ENCODE measurements around the gene WNT6. TPM values are rescaled to one million over a fixed set of nuclear protein-coding genes. Genes with fewer than 3 reads are reported as not detected.

Gene WNT6
- total and polyA plus RNA-seq, 10 of the 15 experiments (the other 5 are each of a cell fraction or from before 2014, with no cell fraction given), result 0.11 to 0.44 (median 0.22) TPM; not detected in 5

- ChIA-PET RAD21 (ENCODE audit: unreplicated experiment) (interaction anchor here (1.5 to 16.0 kb wide), 4 partner anchors 7 to 23 kb away, joined by 5 to 871 read pairs (median 26); no protein-coding TSS in a partner anchor), CTCF (interaction anchor here (0.9 to 21.9 kb wide), 5 partner anchors 9 to 595 kb away, joined by 3 to 1364 read pairs (median 22); no protein-coding TSS in a partner anchor), POLR2A (interaction anchor here (1.2 to 4.6 kb wide), 5 partner anchors 9 to 489 kb away, joined by 3 to 154 read pairs (median 7); partner anchors contain the start of genes GLB1L, STK16 and TUBA4A), SMC1A (ENCODE audit: uncharacterized antibody, unreplicated experiment) (interaction anchor here (0.9 to 15.8 kb wide), 5 partner anchors 9 to 316 kb away, joined by 3 to 780 read pairs (median 3); no protein-coding TSS in a partner anchor)
- FAIRE-seq (peak; percentile 83), ATAC-seq (peak; percentile 69), DNase-seq (ENCODE audit: low read depth, low spot score) (peak; percentile 98)
- H3K4me3 ChIP-seq, result peak overlapping the region; percentile 55; the same call in 1 of the 2 replicates
- H4K20me1 ChIP-seq (ENCODE audit: control insufficient read depth, insufficient read depth), result no peaks in the 10 kb centered on the region
- peaks cover 0 to 17% of the 10 kb centered on the region in 2 experiments; a peak in 3 of 4 replicates for H3K36me3 ChIP-seq (ENCODE audit: control insufficient read depth in 2 of 2, insufficient read depth in 2 of 2, low read length in 1 of 2)
- peak overlapping the region; percentile 56 for H3K9ac ChIP-seq (ENCODE audit: control insufficient read depth, insufficient read depth, low read length)
- H3K27me3 ChIP-seq (replicated peaks in 1 of 2; ENCODE audit: control insufficient read depth in 2 of 2, insufficient read depth in 2 of 2, low read length in 1 of 2), result no peaks in the 10 kb centered on the region
- no peaks in the 10 kb centered on the region for H3K9me3 ChIP-seq (replicated peaks; ENCODE audit: control insufficient read depth, insufficient read depth, low read length)
- 0 out of 2 replicates have a peak overlapping the region, but pooled peaks have one; percentile 13 for H2AFZ ChIP-seq (ENCODE audit: control insufficient read depth, low read depth, low read length)
- H3K4me1 ChIP-seq (ENCODE audit: control insufficient read depth, insufficient read depth, low read length), result peaks cover 50% of the 10 kb centered on the region
- 15% methylated on average over 7 of the region's 12 CpGs for WGBS (ENCODE audit: insufficient coverage, insufficient replicate concordance, low lambda C conversion rate, missing lambda C conversion rate)
- H3K4me2 ChIP-seq (ENCODE audit: control insufficient read depth, insufficient read depth), result peak overlapping the region; percentile 32
- in situ Hi-C loops (cut with MboI) (no loop called here), intact Hi-C loops (cut with micrococcal nuclease; ENCODE audit: unreplicated experiment) (no loop called here)
- peak overlapping the region; percentile 86 for H3K27ac ChIP-seq (ENCODE audit: control insufficient read depth, insufficient read depth)
- peaks cover 53% of the 10 kb centered on the region for H3K79me2 ChIP-seq (ENCODE audit: control insufficient read depth, insufficient read depth, low read length)
- BruUV-seq (replicated peaks), result no TSS peak
- TF ChIP-seq ZNF217 (IDR thresholded peaks at IDR 0.05) (peak; percentile 44), TBL1XR1 (IDR thresholded peaks at IDR 0.05; ENCODE audit: low read depth, low read length) (peak; percentile 67), PAX5 (IDR thresholded peaks at IDR 0.05; ENCODE audit: borderline replicate concordance, low read depth, low read length) (peak; percentile 76; the same call in 1 of the 2 replicates), RBBP5 (conservative IDR thresholded peaks at IDR 0.05) (no peak), IKZF1 (conservative IDR thresholded peaks at IDR 0.05) (peak; percentile 89), SMAD1 (IDR thresholded peaks at IDR 0.05; ENCODE audit: low read depth, partially characterized antibody) (peak; percentile 89), YY1 (IDR thresholded peaks at IDR 0.05; ENCODE audit: low read depth, low read length) (no peak), PAX8 (IDR thresholded peaks at IDR 0.05) (peak; percentile 97), FOXK2 (IDR thresholded peaks at IDR 0.05) (no peak), SIN3A (IDR thresholded peaks at IDR 0.05; ENCODE audit: low read depth, low read length) (0 out of 2 replicates have a peak, but pooled peaks have one; percentile 60), ZNF687 (IDR thresholded peaks at IDR 0.05) (peak; percentile 93), BHLHE40 (IDR thresholded peaks at IDR 0.05; ENCODE audit: borderline replicate concordance in 1 of 2, low read depth in 2 of 2, low read length in 1 of 2) (peak; percentile 99), CHD4 (IDR thresholded peaks at IDR 0.05) (no peak), CHD2 (IDR thresholded peaks at IDR 0.05; ENCODE audit: borderline replicate concordance, low read depth, low read length) (peak; percentile 77), MYB (IDR thresholded peaks at IDR 0.05; ENCODE audit: borderline replicate concordance, low read depth, low read length) (peak; percentile 41; the same call in 1 of the 2 replicates), EZH2 (IDR thresholded peaks at IDR 0.05; ENCODE audit: borderline replicate concordance, control insufficient read depth, low read depth, low read length) (no peak), ASH2L (IDR thresholded peaks at IDR 0.05; ENCODE audit: borderline replicate concordance, low read depth) (no peak), ZBED1 (IDR thresholded peaks at IDR 0.05; ENCODE audit: borderline replicate concordance) (no peak), WRNIP1 (IDR thresholded peaks at IDR 0.05; ENCODE audit: borderline replicate concordance, low read depth, low read length) (0 out of 2 replicates have a peak, but pooled peaks have one; percentile 71), SP1 (IDR thresholded peaks at IDR 0.05; ENCODE audit: low read depth, low read length) (peak; percentile 65)
These were observed 26.7 kb downstream of the WNT6 start for GRCh38 chr2:218885981-218886947.
